Measurements from ENCODE around the gene PHACTR1.

DNA sequence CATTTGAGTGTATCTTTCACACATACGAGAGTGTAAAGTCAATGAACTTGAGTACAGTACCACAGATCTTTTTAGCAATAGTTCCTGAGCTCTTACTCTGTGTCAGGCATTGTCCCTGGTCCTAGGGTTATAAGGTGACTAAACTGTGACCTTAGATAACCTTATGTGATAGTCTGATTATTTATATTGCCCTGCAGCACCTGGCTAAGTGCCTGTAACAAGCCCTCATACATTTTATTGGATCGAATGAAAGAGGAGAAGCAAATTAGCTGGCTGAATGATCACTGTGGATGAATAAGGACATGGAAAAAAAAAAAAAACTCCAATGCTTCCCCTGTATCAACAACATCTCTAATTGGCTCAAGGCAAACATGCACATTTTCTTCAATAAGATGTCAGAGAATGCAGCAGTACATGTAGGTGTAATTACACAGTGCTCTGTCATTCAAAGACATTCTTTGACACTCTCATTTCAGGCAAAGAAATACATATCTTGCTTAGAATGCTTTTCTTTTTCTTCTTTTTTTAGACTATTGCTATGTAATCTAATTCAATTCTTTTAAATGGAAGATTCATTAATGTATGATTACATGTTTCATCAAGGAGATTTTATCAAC, 153.4 kb downstream of the PHACTR1 start:
- no peak for TF ChIP-seq EZH2 (IDR thresholded peaks at IDR 0.05; ENCODE audit: low read length, unreplicated experiment)
- TF ChIP-seq EZH2phosphoT487 (IDR thresholded peaks at IDR 0.05; ENCODE audit: borderline replicate concordance, low read length): no peak
- TF ChIP-seq, protein P1, sequence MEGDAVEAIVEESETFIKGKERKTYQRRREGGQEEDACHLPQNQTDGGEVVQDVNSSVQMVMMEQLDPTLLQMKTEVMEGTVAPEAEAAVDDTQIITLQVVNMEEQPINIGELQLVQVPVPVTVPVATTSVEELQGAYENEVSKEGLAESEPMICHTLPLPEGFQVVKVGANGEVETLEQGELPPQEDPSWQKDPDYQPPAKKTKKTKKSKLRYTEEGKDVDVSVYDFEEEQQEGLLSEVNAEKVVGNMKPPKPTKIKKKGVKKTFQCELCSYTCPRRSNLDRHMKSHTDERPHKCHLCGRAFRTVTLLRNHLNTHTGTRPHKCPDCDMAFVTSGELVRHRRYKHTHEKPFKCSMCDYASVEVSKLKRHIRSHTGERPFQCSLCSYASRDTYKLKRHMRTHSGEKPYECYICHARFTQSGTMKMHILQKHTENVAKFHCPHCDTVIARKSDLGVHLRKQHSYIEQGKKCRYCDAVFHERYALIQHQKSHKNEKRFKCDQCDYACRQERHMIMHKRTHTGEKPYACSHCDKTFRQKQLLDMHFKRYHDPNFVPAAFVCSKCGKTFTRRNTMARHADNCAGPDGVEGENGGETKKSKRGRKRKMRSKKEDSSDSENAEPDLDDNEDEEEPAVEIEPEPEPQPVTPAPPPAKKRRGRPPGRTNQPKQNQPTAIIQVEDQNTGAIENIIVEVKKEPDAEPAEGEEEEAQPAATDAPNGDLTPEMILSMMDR (conservative IDR thresholded peaks at IDR 0.05; ENCODE audit: low read depth, low read length): no peak

Measured in PC-3 (cell line).